ENCODE results near the gene TMEM255B. TPM values are rescaled to one million over a fixed set of nuclear protein-coding genes. Genes with fewer than 3 reads are reported as not detected.

Gene TMEM255B
- total RNA-seq, 1 experiment from 2014 or later = 0.61 TPM

DNA sequence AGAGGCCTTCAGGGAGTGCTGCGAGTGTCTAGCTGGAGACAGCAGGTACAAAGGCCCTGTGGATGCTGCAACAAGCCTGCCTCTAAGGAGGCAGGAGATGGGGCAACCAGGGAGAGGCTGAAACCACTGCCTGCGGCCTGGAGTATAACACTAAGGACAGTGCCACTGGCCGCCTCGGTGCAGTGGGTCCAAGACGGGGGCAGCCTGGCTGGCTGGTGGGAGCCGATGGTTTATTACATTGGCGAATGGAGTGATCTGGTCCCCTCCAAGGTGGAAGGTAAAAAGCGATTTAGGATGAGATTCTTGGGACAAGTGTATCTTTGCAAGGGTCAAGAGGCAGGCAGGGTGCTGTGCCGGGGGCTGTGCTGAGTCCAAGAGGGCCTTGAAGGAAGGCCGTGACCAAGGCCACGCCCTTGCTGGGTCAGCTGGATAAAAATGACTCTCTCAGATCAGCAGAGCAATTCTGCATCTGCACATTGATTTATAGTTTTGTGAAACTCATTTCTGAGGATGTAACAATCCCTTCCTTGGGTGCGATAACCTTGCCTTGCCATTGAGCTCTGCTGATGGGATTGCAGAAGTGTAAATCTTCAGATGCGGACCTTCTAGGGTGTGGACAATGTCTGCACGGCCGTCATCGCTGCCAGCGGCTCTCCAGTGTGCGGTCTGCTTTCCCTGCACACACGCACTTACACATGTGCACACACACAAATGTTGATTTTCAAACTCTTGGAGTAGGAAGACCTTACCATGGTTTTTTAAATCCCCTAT, 6.0 kb downstream of the TMEM255B start:
- CTCF ChIA-PET = no interaction called here
- Histone ChIP-seq H3F3A (ENCODE audit: insufficient read depth, low read depth) (0 out of 2 replicates have a peak, but pooled peaks cover 4% of the 10 kb centered on the region), H4K20me1 (ENCODE audit: insufficient read depth) (no peaks in the 10 kb centered on the region), H3K4me2 (no peak overlapping the region), H3K4me3 (no peak overlapping the region), H3K27ac (no peak overlapping the region), H3K27me3 (ENCODE audit: insufficient read depth, low read depth) (peaks cover 82% of the 10 kb centered on the region), H3K79me2 (ENCODE audit: low read depth) (no peaks in the 10 kb centered on the region), H3K9me2 (ENCODE audit: insufficient read depth) (no peaks in the 10 kb centered on the region), H2AFZ (no peak overlapping the region), H3K9me3 (ENCODE audit: insufficient read depth, low read depth) (no peaks in the 10 kb centered on the region), H3K36me3 (ENCODE audit: low read depth) (no peaks in the 10 kb centered on the region), H3K4me1 (replicated peaks; ENCODE audit: insufficient read depth) (0 out of 2 replicates have a peak, but pooled peaks cover 7% of the 10 kb centered on the region)
- intact Hi-C loops (cut with micrococcal nuclease; ENCODE audit: unreplicated experiment) = no loop called here
- no TSS peak for BruUV-seq (replicated peaks)
- no peak for DNase-seq
- POLR2A ChIA-PET (ENCODE audit: unreplicated experiment) = no interaction called here
- no peak for TF ChIP-seq EZH2 (IDR thresholded peaks at IDR 0.05; ENCODE audit: low read depth)
- TF ChIP-seq, protein P1, sequence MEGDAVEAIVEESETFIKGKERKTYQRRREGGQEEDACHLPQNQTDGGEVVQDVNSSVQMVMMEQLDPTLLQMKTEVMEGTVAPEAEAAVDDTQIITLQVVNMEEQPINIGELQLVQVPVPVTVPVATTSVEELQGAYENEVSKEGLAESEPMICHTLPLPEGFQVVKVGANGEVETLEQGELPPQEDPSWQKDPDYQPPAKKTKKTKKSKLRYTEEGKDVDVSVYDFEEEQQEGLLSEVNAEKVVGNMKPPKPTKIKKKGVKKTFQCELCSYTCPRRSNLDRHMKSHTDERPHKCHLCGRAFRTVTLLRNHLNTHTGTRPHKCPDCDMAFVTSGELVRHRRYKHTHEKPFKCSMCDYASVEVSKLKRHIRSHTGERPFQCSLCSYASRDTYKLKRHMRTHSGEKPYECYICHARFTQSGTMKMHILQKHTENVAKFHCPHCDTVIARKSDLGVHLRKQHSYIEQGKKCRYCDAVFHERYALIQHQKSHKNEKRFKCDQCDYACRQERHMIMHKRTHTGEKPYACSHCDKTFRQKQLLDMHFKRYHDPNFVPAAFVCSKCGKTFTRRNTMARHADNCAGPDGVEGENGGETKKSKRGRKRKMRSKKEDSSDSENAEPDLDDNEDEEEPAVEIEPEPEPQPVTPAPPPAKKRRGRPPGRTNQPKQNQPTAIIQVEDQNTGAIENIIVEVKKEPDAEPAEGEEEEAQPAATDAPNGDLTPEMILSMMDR (conservative IDR thresholded peaks at IDR 0.05) = no peak

DNA sequence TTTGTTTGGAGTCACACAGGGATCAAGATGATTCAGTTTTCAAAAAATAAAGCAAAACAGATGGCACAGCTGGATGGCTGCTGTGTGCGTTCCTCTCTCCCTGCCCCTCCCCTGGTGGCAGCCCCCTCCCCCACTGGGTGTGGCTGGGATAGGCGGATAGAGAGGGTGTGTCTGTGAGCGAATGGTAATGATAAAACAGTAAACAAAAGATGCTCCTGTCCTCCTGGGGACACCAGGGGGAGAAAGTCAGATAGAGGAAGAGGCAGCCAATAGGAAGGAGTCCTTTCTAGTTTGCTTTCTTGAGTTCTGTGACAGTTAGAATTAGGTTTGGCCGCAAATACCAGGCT, 6.5 kb downstream of the TMEM255B start:
- H2AFZ ChIP-seq = no peak overlapping the region
- H3F3A ChIP-seq (ENCODE audit: insufficient read depth, low read depth) = 0 out of 2 replicates have a peak, but pooled peaks cover 4% of the 10 kb centered on the region
- no peaks in the 10 kb centered on the region for H3K9me2 ChIP-seq (ENCODE audit: insufficient read depth)
- no peak for DNase-seq
- ChIA-PET POLR2A (ENCODE audit: unreplicated experiment) (no interaction called here), CTCF (no interaction called here)
- no peak overlapping the region for H3K27ac ChIP-seq
- intact Hi-C loops (cut with micrococcal nuclease; ENCODE audit: unreplicated experiment) = no loop called here
- H3K36me3 ChIP-seq (ENCODE audit: low read depth) = no peaks in the 10 kb centered on the region
- no peaks in the 10 kb centered on the region for H3K9me3 ChIP-seq (ENCODE audit: insufficient read depth, low read depth)
- no peak overlapping the region for H3K4me2 ChIP-seq
- peaks cover 81% of the 10 kb centered on the region for H3K27me3 ChIP-seq (ENCODE audit: insufficient read depth, low read depth)
- TF ChIP-seq EZH2 (IDR thresholded peaks at IDR 0.05; ENCODE audit: low read depth) = no peak
- TF ChIP-seq, protein P1 (conservative IDR thresholded peaks at IDR 0.05) = no peak
- H3K4me3 ChIP-seq = no peak overlapping the region
- H4K20me1 ChIP-seq (ENCODE audit: insufficient read depth) = no peaks in the 10 kb centered on the region
- BruUV-seq (replicated peaks) = no TSS peak
- 0 out of 2 replicates have a peak, but pooled peaks cover 7% of the 10 kb centered on the region for H3K4me1 ChIP-seq (replicated peaks; ENCODE audit: insufficient read depth)
- no peaks in the 10 kb centered on the region for H3K79me2 ChIP-seq (ENCODE audit: low read depth)

DNA sequence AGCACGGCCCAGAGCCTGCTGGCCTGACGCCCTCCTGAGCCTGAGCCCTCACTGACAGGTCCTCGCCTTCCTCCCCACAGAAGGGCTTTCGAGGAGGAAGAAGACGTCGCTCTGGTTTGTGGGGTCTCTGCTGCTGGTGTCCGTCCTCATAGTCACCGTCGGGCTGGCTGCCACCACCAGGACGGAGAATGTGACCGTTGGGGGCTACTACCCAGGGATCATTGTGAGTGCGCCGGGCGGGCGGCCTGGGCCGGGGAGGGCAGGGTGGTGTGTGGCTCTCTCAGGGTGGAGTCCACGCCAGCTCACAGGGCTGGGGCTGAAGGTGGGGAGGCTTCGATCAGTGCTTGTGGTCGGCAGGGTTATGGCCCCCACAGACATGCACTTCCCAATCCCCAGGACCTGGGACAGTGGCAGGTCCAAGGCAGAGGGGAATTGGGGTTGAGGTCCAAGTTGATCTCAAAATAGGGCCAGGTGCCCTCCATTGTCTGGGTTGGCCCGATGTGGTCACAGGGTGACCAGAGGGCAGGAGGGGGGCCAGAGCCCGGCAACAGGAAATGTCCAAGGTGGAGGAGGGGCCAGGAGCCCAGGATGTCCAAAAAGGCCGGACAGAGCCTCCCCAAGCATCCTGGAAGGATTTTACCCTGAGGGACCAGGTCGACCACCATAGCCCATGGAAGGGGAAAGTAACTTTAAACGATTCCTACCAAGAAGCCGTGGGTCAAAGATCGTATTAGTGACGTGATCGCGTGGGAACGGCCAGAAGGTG, 7.2 kb downstream of the TMEM255B start:
- H3K4me2 ChIP-seq = no peak overlapping the region
- no peaks in the 10 kb centered on the region for H3K36me3 ChIP-seq (ENCODE audit: low read depth)
- no peak for DNase-seq
- ChIA-PET POLR2A (ENCODE audit: unreplicated experiment) (no interaction called here), CTCF (no interaction called here)
- no peaks in the 10 kb centered on the region; the same call in 1 of the 2 replicates for H3K9me3 ChIP-seq (ENCODE audit: insufficient read depth, low read depth)
- TF ChIP-seq, protein P1 (conservative IDR thresholded peaks at IDR 0.05) = no peak
- TF ChIP-seq EZH2 (IDR thresholded peaks at IDR 0.05; ENCODE audit: low read depth) = no peak
- H3F3A ChIP-seq (ENCODE audit: insufficient read depth, low read depth) = 0 out of 2 replicates have a peak, but pooled peaks cover 4% of the 10 kb centered on the region
- no TSS peak for BruUV-seq (replicated peaks)
- no peaks in the 10 kb centered on the region for H4K20me1 ChIP-seq (ENCODE audit: insufficient read depth)
- H3K27ac ChIP-seq = no peak overlapping the region
- H3K27me3 ChIP-seq (ENCODE audit: insufficient read depth, low read depth) = peaks cover 75% of the 10 kb centered on the region
- intact Hi-C loops (cut with micrococcal nuclease; ENCODE audit: unreplicated experiment) = no loop called here
- H3K79me2 ChIP-seq (ENCODE audit: low read depth) = no peaks in the 10 kb centered on the region
- no peak overlapping the region for H3K4me3 ChIP-seq
- no peak overlapping the region for H2AFZ ChIP-seq
- 0 out of 2 replicates have a peak, but pooled peaks cover 7% of the 10 kb centered on the region for H3K4me1 ChIP-seq (replicated peaks; ENCODE audit: insufficient read depth)
- H3K9me2 ChIP-seq (ENCODE audit: insufficient read depth) = no peaks in the 10 kb centered on the region
